Right renal cortex interstitium (tissue), 3 donors: ENCODE data around the gene OR7G2. TPM values are rescaled to one million over a fixed set of nuclear protein-coding genes. Genes with fewer than 3 reads are reported as not detected.
"Not testable (repeated sequence)": the region's sequence is repeated elsewhere in the genome, so short reads cannot be mapped to it uniquely, and the experiment has no call there.

Experiments
- DNase-seq, 3 donors: peaks; one replicate each; pipeline ENCODE4 v3.0.0-alpha.2; 2013; ENCODE audit warnings: low read depth in 3 of 3, low spot score in 2 of 3
- polyA plus RNA-seq, 3 donors: library from polyadenylated mRNA; unstranded; fragments of 120-200 nt; gene quantifications; one replicate each; pipeline ENCODE4 v1.2.1, GENCODE V29; 2013; ENCODE audit not compliant: insufficient read length in 3 of 3

Gene OR7G2
- polyA plus RNA-seq, 3 donors, result 0.04 TPM; not detected in 2

- DNase-seq, result peak in 2 of 3 donors; percentile 47 to 60
Measured at GRCh38 chr19:9075064-9075949, 32.0 kb downstream of the OR7G2 start.

GRCh38 chr19:9073806-9074205 is 33.5 kb downstream of the OR7G2 start:
- no peak for DNase-seq

GRCh38 chr19:9071720-9072119 is 35.6 kb downstream of the OR7G2 start:
- not testable (repeated sequence) for DNase-seq

- no peak for DNase-seq
Measured at GRCh38 chr19:9070066-9070465, 37.2 kb downstream of the OR7G2 start.

- DNase-seq, result no peak
Measured at GRCh38 chr19:9065457-9066014, 41.7 kb downstream of the OR7G2 start.

- DNase-seq, result no peak
Measured at GRCh38 chr19:9061879-9062278, 45.4 kb downstream of the OR7G2 start.

- no peak for DNase-seq
Measured at GRCh38 chr19:9060564-9061340, 46.5 kb downstream of the OR7G2 start.

GRCh38 chr19:9058905-9059667 is 48.2 kb downstream of the OR7G2 start:
- peak; percentile 56 to 80 (median 72) for DNase-seq

GRCh38 chr19:9057505-9058258 is 49.6 kb downstream of the OR7G2 start:
- no peak for DNase-seq

GRCh38 chr19:9056131-9056530 is 51.1 kb downstream of the OR7G2 start:
- DNase-seq, result not testable (repeated sequence)

GRCh38 chr19:9054765-9055164 is 52.5 kb downstream of the OR7G2 start:
- no peak for DNase-seq

- DNase-seq, result no peak
Measured at GRCh38 chr19:9054207-9054606, 53.1 kb downstream of the OR7G2 start.

- DNase-seq, result not testable (repeated sequence)
Measured at GRCh38 chr19:9053674-9054073, 53.6 kb downstream of the OR7G2 start.

GRCh38 chr19:9052894-9053293 is 54.4 kb downstream of the OR7G2 start:
- DNase-seq, result no peak

Other genes with a start within 250 kb of the OR7G2 start
- gene MUC16, start 97.1 kb downstream of the OR7G2 start, polyA plus RNA-seq, result under 1 TPM; 0.03 to 0.14 (median 0.06) TPM
- gene OR1M1, start 20.4 kb downstream of the OR7G2 start, polyA plus RNA-seq, result not detected
- not detected for gene OR7G1, start 8.3 kb upstream of the OR7G2 start, polyA plus RNA-seq
- gene OR7G3, start 19.5 kb upstream of the OR7G2 start, polyA plus RNA-seq, result not detected
- 10 to 100 TPM; 36.5 to 38.8 (median 38.0) TPM for gene ZNF317, start 32.9 kb upstream of the OR7G2 start, polyA plus RNA-seq
- under 1 TPM in 2 of 3 donors, not detected in 1; 0.06 to 0.10 TPM for gene OR7D2, start 71.5 kb upstream of the OR7G2 start, polyA plus RNA-seq
- not detected for gene OR7D4, start 112.1 kb upstream of the OR7G2 start, polyA plus RNA-seq
- gene OR7E24, start 143.5 kb upstream of the OR7G2 start, polyA plus RNA-seq, result not detected
- gene ZNF699, start 202.4 kb upstream of the OR7G2 start, polyA plus RNA-seq, result 1 to 10 TPM; 6.7 to 7.2 (median 7.0) TPM
- gene ZNF559, start 216.7 kb upstream of the OR7G2 start, polyA plus RNA-seq, result 10 to 100 TPM; 60.8 to 68.4 (median 67.6) TPM